MM.1S (cell line): ENCODE data around the gene NAT10.

Experiments
- DNase-seq: peaks from one replicate; pipeline ENCODE4 v3.0.0-alpha.2; 2015
- H2AFZ ChIP-seq: fragments of 300-600 bp; sonication (generic); 2 replicates; pipeline ENCODE4 v1.6.0; 2016; ENCODE audit warnings: antibody characterized with exemption, low read length
- H3F3A ChIP-seq: fragments of 300-600 bp; sonication (generic); 2 replicates; pipeline ENCODE4 v1.6.1; 2016; ENCODE audit warnings: mild to moderate bottlenecking, antibody characterized with exemption, low read length, moderate library complexity, mixed read lengths; ENCODE audit not compliant: insufficient read depth
- H3K27ac ChIP-seq: fragments of 300-600 bp; sonication (generic); 2 replicates; pipeline ENCODE4 v1.5.1; 2016; ENCODE audit warnings: mild to moderate bottlenecking, low read length
- H3K27me3 ChIP-seq: fragments of 300-600 bp; sonication (generic); replicated peaks from 2 replicates; pipeline ENCODE4 v1.6.0; 2016; ENCODE audit warnings: low read length; ENCODE audit not compliant: insufficient read depth
- H3K36me3 ChIP-seq: fragments of 300-600 bp; sonication (generic); replicated peaks from 2 replicates; pipeline ENCODE4 v1.6.1; 2016; ENCODE audit warnings: mild to moderate bottlenecking, low read length, mixed read lengths; ENCODE audit not compliant: insufficient read depth
- H3K4me1 ChIP-seq: fragments of 300-600 bp; sonication (generic); 2 replicates; pipeline ENCODE4 v1.6.1; 2016; ENCODE audit warnings: low read length, mixed read lengths
- H3K4me2 ChIP-seq: fragments of 300-600 bp; sonication (generic); 2 replicates; pipeline ENCODE4 v1.6.0; 2016; ENCODE audit warnings: low read depth, low read length
- H3K4me3 ChIP-seq: fragments of 300-600 bp; sonication (generic); 2 replicates; pipeline ENCODE4 v1.5.1; 2016; ENCODE audit warnings: low read length, mixed read lengths
- H3K79me2 ChIP-seq: fragments of 300-600 bp; sonication (generic); 2 replicates; pipeline ENCODE4 v1.6.1; 2016; ENCODE audit warnings: mixed run types, low read length, mixed read lengths
- H3K9ac ChIP-seq: fragments of 300-600 bp; sonication (generic); 2 replicates; pipeline ENCODE4 v1.6.1; 2016; ENCODE audit warnings: low read length, mixed read lengths
- H3K9me2 ChIP-seq: fragments of 300-600 bp; sonication (generic); replicated peaks from 2 replicates; pipeline ENCODE4 v1.6.1; 2016; ENCODE audit warnings: mild to moderate bottlenecking, low read length, mixed read lengths; ENCODE audit not compliant: insufficient read depth
- H3K9me3 ChIP-seq: fragments of 300-600 bp; sonication (generic); replicated peaks from 2 replicates; pipeline ENCODE4 v1.6.1; 2016; ENCODE audit warnings: mild to moderate bottlenecking, low read length, mixed read lengths; ENCODE audit not compliant: insufficient read depth
- H4K20me1 ChIP-seq: fragments of 300-600 bp; sonication (generic); 2 replicates; pipeline ENCODE4 v1.6.1; 2016; ENCODE audit warnings: mild to moderate bottlenecking, low read length, moderate library complexity, mixed read lengths; ENCODE audit not compliant: insufficient read depth
- EZH2 ChIP-seq: fragments of 300-600 bp; sonication (generic); optimal IDR thresholded peaks from 2 replicates; pipeline ENCODE3; 2017; ENCODE audit warnings: low read depth, mild to moderate bottlenecking, antibody characterized with exemption, low read length, mixed read lengths
- EZH2phosphoT487 ChIP-seq: fragments of 300-600 bp; sonication (generic); IDR thresholded peaks from 2 replicates; pipeline ENCODE4 v1.6.1; 2018; ENCODE audit warnings: antibody characterized with exemption, low read length
- TF ChIP-seq, protein P1 (sequence below): fragments of 300-600 bp; sonication (generic); IDR thresholded peaks from 2 replicates; pipeline ENCODE4 v1.5.1; 2016; ENCODE audit warnings: antibody characterized with exemption, low read length, mixed read lengths

NAT10 gene

GRCh38 chr11:34154059-34154875 is 48.8 kb downstream of the NAT10 start:
- H3K79me2 ChIP-seq: no peaks in the 10 kb centered on the region
- no peaks in the 10 kb centered on the region for H3K9me2 ChIP-seq
- H3K36me3 ChIP-seq: no peaks in the 10 kb centered on the region
- H3K4me2 ChIP-seq: no peak overlapping the region
- TF ChIP-seq EZH2phosphoT487 (no peak), EZH2 (no peak)
- TF ChIP-seq, protein P1, sequence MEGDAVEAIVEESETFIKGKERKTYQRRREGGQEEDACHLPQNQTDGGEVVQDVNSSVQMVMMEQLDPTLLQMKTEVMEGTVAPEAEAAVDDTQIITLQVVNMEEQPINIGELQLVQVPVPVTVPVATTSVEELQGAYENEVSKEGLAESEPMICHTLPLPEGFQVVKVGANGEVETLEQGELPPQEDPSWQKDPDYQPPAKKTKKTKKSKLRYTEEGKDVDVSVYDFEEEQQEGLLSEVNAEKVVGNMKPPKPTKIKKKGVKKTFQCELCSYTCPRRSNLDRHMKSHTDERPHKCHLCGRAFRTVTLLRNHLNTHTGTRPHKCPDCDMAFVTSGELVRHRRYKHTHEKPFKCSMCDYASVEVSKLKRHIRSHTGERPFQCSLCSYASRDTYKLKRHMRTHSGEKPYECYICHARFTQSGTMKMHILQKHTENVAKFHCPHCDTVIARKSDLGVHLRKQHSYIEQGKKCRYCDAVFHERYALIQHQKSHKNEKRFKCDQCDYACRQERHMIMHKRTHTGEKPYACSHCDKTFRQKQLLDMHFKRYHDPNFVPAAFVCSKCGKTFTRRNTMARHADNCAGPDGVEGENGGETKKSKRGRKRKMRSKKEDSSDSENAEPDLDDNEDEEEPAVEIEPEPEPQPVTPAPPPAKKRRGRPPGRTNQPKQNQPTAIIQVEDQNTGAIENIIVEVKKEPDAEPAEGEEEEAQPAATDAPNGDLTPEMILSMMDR: no peak
- no peak overlapping the region for H3K9ac ChIP-seq
- H3F3A ChIP-seq: no peaks in the 10 kb centered on the region
- H2AFZ ChIP-seq: no peak overlapping the region
- no peak overlapping the region for H3K27ac ChIP-seq
- no peaks in the 10 kb centered on the region for H3K27me3 ChIP-seq
- no peaks in the 10 kb centered on the region for H3K9me3 ChIP-seq
- H3K4me3 ChIP-seq: no peak overlapping the region
- no peak for DNase-seq
- H3K4me1 ChIP-seq: no peaks in the 10 kb centered on the region
- H4K20me1 ChIP-seq: no peaks in the 10 kb centered on the region

GRCh38 chr11:34155057-34155756 is 49.8 kb downstream of the NAT10 start:
- no peak for DNase-seq
- Histone ChIP-seq H3K9ac (no peak overlapping the region), H3K4me3 (no peak overlapping the region), H3K9me3 (no peaks in the 10 kb centered on the region), H3K4me1 (no peaks in the 10 kb centered on the region), H3F3A (no peaks in the 10 kb centered on the region), H3K36me3 (no peaks in the 10 kb centered on the region), H3K27me3 (no peaks in the 10 kb centered on the region), H4K20me1 (no peaks in the 10 kb centered on the region), H3K79me2 (no peaks in the 10 kb centered on the region), H3K9me2 (no peaks in the 10 kb centered on the region), H2AFZ (no peak overlapping the region), H3K27ac (no peak overlapping the region), H3K4me2 (no peak overlapping the region)
- no peak for TF ChIP-seq EZH2phosphoT487
- no peak for TF ChIP-seq EZH2

DNA sequence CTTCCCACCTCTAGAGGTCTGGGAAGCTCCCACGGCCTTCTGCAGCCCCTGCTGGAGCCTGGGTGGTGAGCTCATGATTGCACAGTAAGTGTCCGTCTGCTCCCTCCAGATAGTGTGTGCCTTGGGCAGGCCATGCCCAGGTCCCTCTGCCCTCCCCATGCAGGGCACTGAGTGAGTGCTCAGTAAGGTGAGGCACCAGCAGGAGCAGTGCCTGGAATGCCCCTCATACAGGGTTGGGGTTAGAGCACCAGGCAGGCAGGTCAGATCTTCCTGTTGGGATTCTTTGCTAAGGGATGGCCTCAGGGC is 50.3 kb downstream of the NAT10 start:
- H3K27me3 ChIP-seq: no peaks in the 10 kb centered on the region
- TF ChIP-seq, protein P1: no peak
- no peak for TF ChIP-seq EZH2
- TF ChIP-seq EZH2phosphoT487: no peak
- H3K9me3 ChIP-seq: no peaks in the 10 kb centered on the region
- no peak overlapping the region for H2AFZ ChIP-seq
- H3K4me2 ChIP-seq: no peak overlapping the region
- no peak overlapping the region for H3K9ac ChIP-seq
- no peaks in the 10 kb centered on the region for H3K9me2 ChIP-seq
- DNase-seq: no peak
- H3K4me1 ChIP-seq: no peaks in the 10 kb centered on the region
- H3K27ac ChIP-seq: no peak overlapping the region
- H3K4me3 ChIP-seq: no peak overlapping the region
- no peaks in the 10 kb centered on the region for H3K36me3 ChIP-seq
- H4K20me1 ChIP-seq: no peaks in the 10 kb centered on the region
- H3F3A ChIP-seq: no peaks in the 10 kb centered on the region
- no peaks in the 10 kb centered on the region for H3K79me2 ChIP-seq

- H3K9me3 ChIP-seq: no peaks in the 10 kb centered on the region
- H3K79me2 ChIP-seq: no peaks in the 10 kb centered on the region
- H3K9me2 ChIP-seq: no peaks in the 10 kb centered on the region
- H2AFZ ChIP-seq: no peak overlapping the region
- no peak overlapping the region for H3K27ac ChIP-seq
- no peak overlapping the region for H3K4me3 ChIP-seq
- H3K4me2 ChIP-seq: no peak overlapping the region
- TF ChIP-seq EZH2: no peak
- TF ChIP-seq EZH2phosphoT487: no peak
- TF ChIP-seq, protein P1: no peak
- no peaks in the 10 kb centered on the region for H3K4me1 ChIP-seq
- H3K9ac ChIP-seq: no peak overlapping the region
- H3F3A ChIP-seq: no peaks in the 10 kb centered on the region
- DNase-seq: no peak
- H3K36me3 ChIP-seq: no peaks in the 10 kb centered on the region
- no peaks in the 10 kb centered on the region for H3K27me3 ChIP-seq
- H4K20me1 ChIP-seq: no peaks in the 10 kb centered on the region
These were observed 51.7 kb downstream of the NAT10 start for GRCh38 chr11:34157163-34157562.
